ENCODE data around the gene SRSF2. TPM values are rescaled to one million over a fixed set of nuclear protein-coding genes. Genes with fewer than 3 reads are reported as not detected.

Gene SRSF2
- total RNA-seq (100 to 1,000 TPM in 3 of 9 donors, 10 to 100 TPM in 6; 67.0 to 155 (median 79.5) TPM), polyA plus RNA-seq (10 to 100 TPM; 69.1 to 88.6 TPM)
- long read RNA-seq, donor 1, transcript SRSF2-203 (2 exons, 2,885 nt): minor isoform, 5 of 62 reads
- long read RNA-seq, donor 1, transcript SRSF2-202 (3 exons, 1,927 nt): major isoform, 40 of 62 reads
- long read RNA-seq, donor 1, partial matches to known transcripts: 7 of 62 reads
- long read RNA-seq, donor 1, other reads (novel, unspliced or antisense): 6 of 62 reads
- long read RNA-seq, donor 2, transcript SRSF2-202 (3 exons, 1,927 nt): major isoform, 157 of 209 reads
- long read RNA-seq, donor 2, transcript SRSF2-203 (2 exons, 2,885 nt): minor isoform, 16 of 209 reads
- long read RNA-seq, donor 2, transcript SRSF2-208 (4 exons, 1,359 nt): minor isoform, 5 of 209 reads
- long read RNA-seq, donor 2, partial matches to known transcripts: 14 of 209 reads
- long read RNA-seq, donor 2, other reads (novel, unspliced or antisense): 13 of 209 reads
- long read RNA-seq, donor 3, transcript SRSF2-203 (2 exons, 2,885 nt): minor isoform, 5 of 66 reads
- long read RNA-seq, donor 3, transcript SRSF2-202 (3 exons, 1,927 nt): major isoform, 46 of 66 reads
- long read RNA-seq, donor 3, partial matches to known transcripts: 7 of 66 reads
- long read RNA-seq, donor 3, other reads (novel, unspliced or antisense): 7 of 66 reads

GRCh38 chr17:76737082-76737675 lies at the start of gene SRSF2:
TSS of gene SRSF2 (minus strand) at chr17:76737331. CDS start at chr17:76737160, 171 bp downstream.
- intact Hi-C loops (cut with DNase I): loop anchor here in 2 of 10 donors (1.0 to 10.0 kb wide), 2 partner anchors 11 to 52 kb away; partner anchors contain the start of genes JMJD6 (in 1 of the 2) and METTL23 (in 1 of the 2)
- Histone ChIP-seq H3K36me3 (peaks cover 0 to 55% (median 49%) of the 10 kb centered on the region in 9 donors), H3K4me3 (peak within 1 kb of the TSS; percentile 71 to 100 (median 94)), H3K27ac (peak within 1 kb of the TSS; percentile 97 to 100 (median 99)), H3K9me3 (no peaks in the 10 kb centered on the region), H3K27me3 (no peaks in the 10 kb centered on the region), H3K4me1 (peaks cover 5 to 78% (median 48%) of the 10 kb centered on the region in 12 donors)
- peak; percentile 88 to 94 (median 91) for ATAC-seq
- DNase-seq: peak; percentile 98 to 99 (median 98)
- WGBS, 4 donors: 0 to 1% (median 0%) methylated on average over 41 to 60 of the region's 60 CpGs
- TF ChIP-seq POLR2A (IDR thresholded peaks at IDR 0.05) (peak; percentile 90 to 99), CTCF (IDR thresholded peaks at IDR 0.05) (no peak)

GRCh38 chr17:76784926-76785325 lies 47.8 kb upstream of the SRSF2 start:
- Histone ChIP-seq H3K4me3 (no peak overlapping the region), H3K27ac (no peak overlapping the region), H3K36me3 (peaks cover 0 to 59% (median 33%) of the 10 kb centered on the region in 9 donors), H3K9me3 (no peaks in the 10 kb centered on the region), H3K27me3 (no peaks in the 10 kb centered on the region), H3K4me1 (peaks cover 0 to 7% (median 0%) of the 10 kb centered on the region in 12 donors)
- ATAC-seq (no peak), DNase-seq (no peak)
- WGBS, 4 donors: 77 to 83% (median 80%) methylated on average over 3 of the region's 3 CpGs
- TF ChIP-seq POLR2A (IDR thresholded peaks at IDR 0.05): no peak
- TF ChIP-seq CTCF (IDR thresholded peaks at IDR 0.05): no peak
- intact Hi-C loops (cut with DNase I): loop anchor here in 1 of 10 donors (5.0 kb wide), 1 partner anchor 58 kb away; the partner anchor contains the start of genes JMJD6 and METTL23

- TF ChIP-seq CTCF (IDR thresholded peaks at IDR 0.05) (no peak), POLR2A (IDR thresholded peaks at IDR 0.05) (no peak)
- Histone ChIP-seq H3K4me1 (peaks cover 0 to 7% (median 0%) of the 10 kb centered on the region in 12 donors), H3K4me3 (no peak overlapping the region), H3K9me3 (no peaks in the 10 kb centered on the region), H3K27me3 (no peaks in the 10 kb centered on the region), H3K27ac (no peak overlapping the region), H3K36me3 (peaks cover 0 to 77% (median 47%) of the 10 kb centered on the region in 9 donors)
- 77 to 82% (median 78%) methylated on average over 5 of the region's 5 CpGs for WGBS, 4 donors
- ATAC-seq (no peak), DNase-seq (no peak)
- intact Hi-C loops (cut with DNase I): loop anchor here in 1 of 10 donors (5.0 kb wide), 1 partner anchor 56 kb away; the partner anchor contains the start of genes JMJD6 and METTL23
Observed at GRCh38 chr17:76783146-76783545, 46.0 kb upstream of the SRSF2 start.
